Epidermal melanocyte (primary cell): ENCODE results near the gene SMYD3.

Source experiments
- DNase-seq: peaks from one replicate; pipeline ENCODE4 v3.0.0; 2011; ENCODE audit warnings: low spot score; ENCODE audit not compliant: insufficient read length

SMYD3 gene

GRCh38 chr1:246516126-246516525 is 9.0 kb upstream of the SMYD3 start:
- DNase-seq: no peak

GRCh38 chr1:246515390-246516005 is 8.4 kb upstream of the SMYD3 start:
- no peak for DNase-seq

GRCh38 chr1:246513619-246514343 is 6.7 kb upstream of the SMYD3 start:
- no peak for DNase-seq

GRCh38 chr1:246513041-246513440 is 6.0 kb upstream of the SMYD3 start:
- no peak for DNase-seq

- DNase-seq: no peak
Observed at GRCh38 chr1:246512635-246513034, 5.6 kb upstream of the SMYD3 start.

GRCh38 chr1:246512230-246512629 is 5.2 kb upstream of the SMYD3 start:
- DNase-seq: no peak

GRCh38 chr1:246511203-246511602 is 4.1 kb upstream of the SMYD3 start:
- no peak for DNase-seq

GRCh38 chr1:246510147-246511030 is 3.3 kb upstream of the SMYD3 start:
- no peak for DNase-seq

- DNase-seq: no peak
Observed at GRCh38 chr1:246508897-246509688, 2.0 kb upstream of the SMYD3 start.

- no peak for DNase-seq
Observed at GRCh38 chr1:246506367-246506673, 759 bp downstream of the SMYD3 start.

- DNase-seq: no peak
Observed at GRCh38 chr1:246503341-246503740, 3.7 kb downstream of the SMYD3 start.

- DNase-seq: no peak
Observed at GRCh38 chr1:246497331-246497915, 9.7 kb downstream of the SMYD3 start.

- peak; percentile 54 for DNase-seq
Observed at GRCh38 chr1:246492611-246493245, 14.4 kb downstream of the SMYD3 start.

GRCh38 chr1:246491551-246492053 is 15.5 kb downstream of the SMYD3 start:
- no peak for DNase-seq

GRCh38 chr1:246488674-246489073 is 18.4 kb downstream of the SMYD3 start:
- DNase-seq: no peak

GRCh38 chr1:246483569-246483933 is 23.5 kb downstream of the SMYD3 start:
- no peak for DNase-seq

GRCh38 chr1:246482805-246483568 is 24.1 kb downstream of the SMYD3 start:
- no peak for DNase-seq

GRCh38 chr1:246479061-246479460 is 28.0 kb downstream of the SMYD3 start:
- no peak for DNase-seq

GRCh38 chr1:246477634-246478033 is 29.4 kb downstream of the SMYD3 start:
- no peak for DNase-seq

- DNase-seq: no peak
Observed at GRCh38 chr1:246476771-246477170, 30.3 kb downstream of the SMYD3 start.
